Glomerular endothelial cell (primary cell): ENCODE data around the gene ST3GAL2. TPM values are rescaled to one million over a fixed set of nuclear protein-coding genes. Genes with fewer than 3 reads are reported as not detected.
"Not testable (repeated sequence)": the region's sequence is repeated elsewhere in the genome, so short reads cannot be mapped to it uniquely, and the experiment has no call there.

Source experiments
- DNase-seq: peaks from one replicate; pipeline ENCODE4 v3.0.0-alpha.2; 2011; ENCODE audit warnings: low read depth, low spot score; ENCODE audit errors: extremely low read depth
- total RNA-seq: library from RNA; depleted of rRNA; stranded (reverse); fragments of >200 nt; gene quantifications from 2 replicates; pipeline ENCODE4 v1.2.3, GENCODE V29; 2015

Gene ST3GAL2
- total RNA-seq, 1 donor from 2014 or later: 58.3 TPM

DNA sequence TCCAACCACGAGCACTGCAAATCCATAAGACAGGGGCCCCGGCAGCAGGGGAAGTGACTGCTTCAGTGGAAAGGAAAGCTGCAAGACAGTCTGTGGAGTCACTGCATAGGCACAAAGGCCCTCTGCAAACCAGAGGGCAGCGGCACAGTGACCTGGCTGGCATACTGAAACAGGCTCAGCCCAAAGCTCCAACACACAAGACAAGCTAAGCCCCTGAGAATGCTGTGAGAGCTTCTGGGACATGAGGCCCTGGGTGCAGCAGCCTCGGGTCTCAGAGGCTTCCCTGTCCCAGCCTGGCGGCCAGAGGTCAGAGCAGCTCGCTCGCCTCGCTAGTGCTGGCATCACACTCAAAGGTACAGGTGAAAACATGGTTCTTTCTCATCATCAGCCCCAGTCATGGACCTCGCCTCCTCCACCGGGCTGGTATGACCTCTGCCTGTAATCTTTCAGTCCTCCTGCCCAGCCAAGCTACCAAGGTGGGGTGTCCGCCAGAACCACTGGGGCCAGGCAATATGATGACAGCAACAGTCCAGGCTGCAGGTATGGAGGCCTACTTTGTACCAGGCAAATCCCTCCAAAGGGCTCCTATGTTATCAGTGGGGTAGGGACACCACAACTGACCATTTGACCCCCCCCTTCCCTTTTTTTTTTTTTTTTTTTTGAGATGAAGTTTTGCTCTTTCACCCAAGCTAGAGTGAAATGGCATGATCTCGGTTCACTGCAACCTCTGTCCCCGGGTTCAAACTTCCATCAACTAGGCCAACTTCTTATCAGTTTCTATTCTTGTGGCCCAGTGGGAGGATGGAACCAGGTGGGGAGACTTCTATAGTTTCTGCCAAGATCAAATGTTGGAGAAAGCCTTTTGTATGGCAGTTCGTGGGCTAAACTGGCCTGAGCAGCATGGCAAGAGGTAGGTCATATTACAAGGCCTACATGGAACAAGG, 19.2 kb downstream of the ST3GAL2 start:
- DNase-seq: no peak

DNA sequence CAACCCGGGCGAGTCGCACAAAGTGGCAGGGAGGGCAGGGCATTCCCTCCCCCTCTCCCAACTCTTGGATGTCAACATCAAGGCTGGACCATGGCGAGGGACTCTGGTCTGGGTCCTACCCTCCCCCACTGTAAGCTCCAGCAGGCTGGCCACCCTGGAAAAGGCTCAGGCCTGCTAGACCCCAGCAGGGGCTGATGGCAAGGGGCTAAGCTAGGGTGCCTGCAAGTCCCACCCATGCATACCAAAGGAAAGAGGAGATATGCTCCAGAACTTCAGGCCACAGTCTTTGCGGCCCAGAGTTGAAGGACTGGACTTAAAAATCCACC, 19.9 kb downstream of the ST3GAL2 start:
- DNase-seq: no peak

GRCh38 chr16:70418274-70418992, 20.5 kb downstream of the ST3GAL2 start:
- no peak for DNase-seq

- DNase-seq: no peak
Measured at GRCh38 chr16:70417661-70418060, 21.2 kb downstream of the ST3GAL2 start.

- DNase-seq: no peak
Measured at GRCh38 chr16:70416748-70417616, 21.9 kb downstream of the ST3GAL2 start.

DNA sequence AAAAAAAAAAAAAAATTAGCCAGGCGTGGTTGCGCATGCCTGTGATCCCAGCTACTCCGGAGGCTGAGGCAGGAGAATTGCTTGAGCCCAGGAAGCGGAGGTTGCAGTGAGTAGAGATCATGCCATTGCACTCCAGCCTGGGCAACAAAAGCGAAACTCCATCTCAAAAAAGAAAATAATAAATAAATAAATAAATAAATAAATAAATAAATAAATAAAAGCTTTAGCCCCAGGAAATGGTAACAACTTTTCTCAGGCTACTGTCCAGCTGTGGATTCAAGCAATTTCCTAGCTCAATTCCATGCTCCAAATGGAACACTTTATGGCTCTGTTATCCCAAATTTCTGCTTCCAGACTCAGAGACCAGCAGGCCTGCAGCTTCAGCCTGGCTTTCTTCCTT, 25.3 kb downstream of the ST3GAL2 start:
- DNase-seq: not testable (repeated sequence)

DNA sequence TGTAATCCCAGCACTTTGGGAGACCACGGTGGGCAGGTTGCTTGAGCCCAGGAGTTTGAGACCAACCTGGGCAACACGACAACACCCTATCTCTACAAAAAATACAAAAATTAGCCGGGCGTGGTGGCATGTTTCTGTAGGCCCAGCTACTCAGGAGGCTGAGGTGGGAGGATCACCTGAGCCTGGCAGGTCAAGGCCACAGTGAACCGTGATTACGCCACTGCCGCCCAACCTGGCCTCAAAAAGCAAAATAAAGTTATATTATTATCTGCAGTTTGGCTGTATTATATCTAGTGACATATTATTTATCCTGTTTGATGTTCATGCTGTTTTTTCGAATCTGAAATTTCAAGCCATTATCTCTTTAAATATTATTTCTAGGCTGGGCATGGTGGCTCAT, 26.5 kb downstream of the ST3GAL2 start:
- no peak for DNase-seq

- no peak for DNase-seq
Measured at GRCh38 chr16:70410734-70411133, 28.2 kb downstream of the ST3GAL2 start.

- no peak for DNase-seq
Measured at GRCh38 chr16:70407811-70408274, 31.1 kb downstream of the ST3GAL2 start.

DNA sequence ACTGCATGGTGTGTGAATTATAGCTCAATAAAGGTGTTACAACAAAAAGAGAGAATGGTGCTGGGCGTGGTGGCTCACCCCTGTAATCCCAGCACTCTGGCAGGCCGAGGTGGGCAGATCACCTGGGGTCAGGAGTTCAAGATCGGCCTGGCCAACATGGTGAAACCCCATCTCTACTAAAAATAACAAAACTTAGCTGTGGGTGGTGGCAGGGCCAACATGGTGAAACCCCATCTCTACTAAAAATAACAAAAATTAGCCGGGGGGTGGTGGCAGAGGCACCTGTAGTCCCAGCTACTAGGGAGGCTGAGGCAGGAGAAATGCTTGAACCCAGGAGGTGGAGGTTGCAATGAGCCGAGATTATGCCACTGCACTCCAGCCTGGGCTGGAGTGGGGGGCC, 32.8 kb downstream of the ST3GAL2 start:
- DNase-seq: not testable (repeated sequence)

- DNase-seq: no peak
Measured at GRCh38 chr16:70402916-70403659, 35.8 kb downstream of the ST3GAL2 start.

DNA sequence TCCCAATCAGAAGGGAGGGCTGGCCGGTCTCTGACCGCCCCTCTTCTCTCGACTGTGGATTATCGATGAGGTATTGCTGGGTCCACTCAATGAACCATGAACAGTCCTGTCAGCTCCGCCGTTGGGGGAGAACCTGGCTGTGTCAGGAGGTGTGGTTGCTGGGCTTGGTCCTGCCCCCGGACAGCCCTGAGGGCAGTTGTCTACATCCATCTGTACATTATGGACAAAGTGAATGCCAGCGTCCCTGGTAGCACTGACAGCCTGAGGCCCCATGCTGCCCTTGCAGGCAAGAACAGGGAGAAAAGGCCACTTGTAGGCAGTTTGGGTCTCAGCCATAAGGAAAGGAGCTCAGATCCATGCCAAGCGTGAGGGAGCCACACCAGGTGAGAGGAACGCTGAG, 38.9 kb downstream of the ST3GAL2 start:
- DNase-seq: no peak

DNA sequence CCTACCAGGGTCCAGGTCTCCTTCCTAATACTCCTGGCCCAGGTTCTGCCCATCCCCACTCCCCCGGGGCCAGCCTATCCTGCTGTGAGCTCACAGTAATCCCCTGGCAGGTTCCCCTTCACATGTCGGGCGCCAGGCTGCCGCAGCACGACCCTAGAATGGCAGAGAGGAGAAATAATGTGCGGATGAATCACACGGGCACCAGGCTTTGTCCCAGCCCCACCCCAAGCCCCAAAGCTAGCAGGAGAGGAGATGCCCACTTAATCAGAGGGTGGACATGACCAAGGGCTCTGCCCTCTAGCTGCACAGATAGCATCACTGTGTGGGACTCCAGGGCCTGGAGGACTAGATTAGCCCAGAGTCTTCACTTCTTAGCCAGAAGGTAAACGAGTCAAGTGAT, 39.5 kb downstream of the ST3GAL2 start:
- no peak for DNase-seq

- DNase-seq: no peak
Measured at GRCh38 chr16:70398177-70398743, 40.6 kb downstream of the ST3GAL2 start.

DNA sequence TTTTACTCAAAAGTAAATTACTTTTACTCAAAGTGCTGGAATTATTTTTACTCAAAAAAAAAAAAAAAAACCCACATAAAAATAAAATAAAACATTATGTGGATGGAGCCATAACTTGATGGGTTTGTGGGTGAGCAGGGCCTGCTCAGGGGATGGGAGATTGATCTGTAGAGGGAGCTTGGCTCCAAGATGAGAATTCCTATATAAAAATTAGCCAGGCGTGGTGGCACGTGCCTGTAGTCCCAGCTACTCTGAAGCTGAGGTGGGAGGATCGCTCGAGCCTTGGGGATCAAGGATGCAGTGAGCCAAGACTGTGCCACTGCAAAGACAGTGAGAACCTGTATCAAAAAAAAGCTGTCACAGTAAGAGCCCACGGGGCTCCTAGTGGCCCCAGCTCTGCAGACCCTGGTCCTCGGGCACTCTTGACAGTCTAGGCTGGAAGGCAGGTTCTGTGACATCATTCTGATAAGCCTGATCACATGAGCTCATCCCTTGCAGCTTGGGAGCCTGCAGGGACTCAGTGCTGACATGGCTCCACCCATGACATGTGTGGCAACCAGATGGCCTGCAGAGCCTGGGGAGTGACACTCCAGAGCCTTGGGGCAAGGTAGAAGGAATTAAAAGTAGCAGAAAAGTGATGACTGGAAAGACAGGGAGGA, 42.5 kb downstream of the ST3GAL2 start:
- DNase-seq: no peak

GRCh38 chr16:70395345-70395901, 43.5 kb downstream of the ST3GAL2 start:
- no peak for DNase-seq

DNA sequence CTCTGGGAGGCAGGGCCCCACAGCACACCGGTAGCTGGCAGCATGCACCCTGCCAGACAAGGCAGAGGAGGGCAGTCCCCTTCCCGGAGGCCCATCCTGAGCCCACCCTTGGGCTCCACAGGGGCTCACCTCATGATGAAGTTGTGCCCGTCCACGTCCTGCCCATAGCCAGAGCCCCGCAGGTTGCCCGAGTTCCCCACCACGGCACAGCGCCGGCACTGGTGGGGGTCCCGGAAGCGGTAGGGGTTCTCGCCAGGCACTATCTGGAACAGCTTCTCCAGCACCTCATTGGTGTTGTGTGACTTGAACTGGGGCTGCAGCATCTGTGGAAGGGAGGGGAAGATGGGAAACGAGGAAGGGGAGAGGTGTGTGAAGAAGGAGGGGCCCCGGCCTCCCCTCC, 44.0 kb downstream of the ST3GAL2 start:
- DNase-seq: no peak

DNA sequence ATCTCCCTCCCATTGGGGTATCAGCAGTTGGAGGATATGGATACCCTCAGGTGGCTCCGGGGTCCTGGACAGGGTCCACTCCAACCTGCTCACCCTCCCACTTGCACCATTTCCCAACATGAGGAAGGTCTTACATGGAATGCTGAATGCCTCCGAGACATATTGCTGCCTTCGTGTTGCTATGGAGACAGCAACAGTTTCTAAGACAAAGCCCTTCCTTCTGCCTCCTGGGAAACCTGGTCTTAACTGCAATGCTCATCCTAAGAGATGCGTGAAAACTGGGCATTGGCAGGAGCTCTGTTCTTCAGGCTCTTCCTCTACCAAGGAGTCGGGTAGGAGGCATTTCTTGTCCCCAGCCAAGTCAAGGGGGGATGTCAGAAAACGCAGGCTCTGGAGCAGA, 45.2 kb downstream of the ST3GAL2 start:
- no peak for DNase-seq

GRCh38 chr16:70392606-70393005, 46.3 kb downstream of the ST3GAL2 start:
- DNase-seq: no peak
